Ovary (tissue), 9 donors: ENCODE data around the gene IGF1R. TPM values are rescaled to one million over a fixed set of nuclear protein-coding genes. Genes with fewer than 3 reads are reported as not detected.
A peak's percentile ranks its signal among the peaks of the same experiment; 100 is the strongest.

Experiments used
- DNase-seq, 5 donors: peaks; one replicate each; pipeline ENCODE4 v3.0.0-alpha.2; 2019 to 2020
- H3K27ac ChIP-seq, 2 donors: fragments of 200-600 bp; one replicate each; pipeline versions ENCODE4 v1.5.1 to v1.8.0; 2019 to 2022
- H3K27me3 ChIP-seq: fragments of 200-600 bp; one replicate; pipeline ENCODE4 v1.8.0; 2022
- H3K36me3 ChIP-seq: fragments of 200-600 bp; sonication (generic); one replicate; pipeline ENCODE4 v1.5.1; 2019
- H3K4me1 ChIP-seq: one replicate; pipeline ENCODE4 v1.8.1; 2013; ENCODE audit warnings: mild to moderate bottlenecking, moderate library complexity; ENCODE audit not compliant: insufficient read depth
- H3K4me3 ChIP-seq: fragments of 200-600 bp; sonication (generic); one replicate; pipeline ENCODE4 v1.5.1; 2017
- H3K9me3 ChIP-seq, 2 donors: fragments of 200-600 bp in 1 of 2; sonication (generic) in 1 of 2; one replicate each; pipeline versions ENCODE4 v1.5.1 to v1.8.1; 2013 to 2019; ENCODE audit warnings: mild to moderate bottlenecking in 1 of 2, moderate library complexity in 1 of 2
- CTCF ChIP-seq, 3 donors: fragments of 450-650 bp in 2 of 3; fragments of 200-600 bp in 1 of 3; IDR thresholded peaks; one replicate each; pipeline versions ENCODE4 v1.5.1 to v1.8.0; 2016 to 2022; ENCODE audit warnings: antibody characterized with exemption in 3 of 3, mild to moderate bottlenecking in 1 of 3
- EP300 ChIP-seq: sonication (generic); formaldehyde crosslinking; IDR thresholded peaks from one replicate; pipeline ENCODE4 v1.6.1; 2017; ENCODE audit warnings: antibody characterized with exemption
- POLR2A ChIP-seq: fragments of 450-650 bp; IDR thresholded peaks from one replicate; pipeline ENCODE4 v1.6.1; 2017; ENCODE audit warnings: antibody characterized with exemption, mild to moderate bottlenecking, moderate library complexity
- WGBS, 3 donors: extraction: QIAGEN DNeasy Blood & Tissue Kit in 1 of 3; methylation state at CpG; one replicate each; pipeline versions ENCODE4 v1.1.5 to v1.1.7; 2013 to 2017; 5-methylcytosine and 5-hydroxymethylcytosine counted together
- intact Hi-C, 4 donors: fragments of 100-400 bp; cut with DNase I; formaldehyde crosslinking; loops; one replicate each; pipeline versions ENCODE4 v1.11.0 to v1.15.1; 2022 to 2023
- polyA plus RNA-seq, 2 donors: library from polyadenylated mRNA; stranded (reverse); fragments of 200-250 nt in 1 of 2; fragments of 350-450 nt in 1 of 2; fragmentation: Illumina TruSeq in 1 of 2; extraction: RNeasy Lipid Tissue Mini Kit (QIAGEN cat#74804) in 1 of 2; gene quantifications; one replicate each; pipeline ENCODE4 v1.2.3, GENCODE V29; 2013 to 2014
- total RNA-seq, 7 donors: library from RNA; depleted of rRNA in 2 of 7; stranded (reverse); fragments of >200 nt in 2 of 7; fragmentation: NEBNext Ultra II Directional in 3 of 7; extraction: Animal tissue kit (Norgen Biotek cat#: 25700) in 3 of 7; gene quantifications; one replicate each; pipeline versions ENCODE4 v1.1.0 to v1.2.4, GENCODE V29; 2016 to 2023
- donor health status: DM: no; HTN: no; CAD: no; lungs with moderate emphysema.
- donor health status: DM: no; HTN: no; CAD: no.
- donor health status: Bipolar disorder and iron deficiency.
- donor health status: DM: yes; HTN: yes; CAD: no.
- donor health status: DM: no; HTN: no; CAD: no.
- donor health status: DM: yes; HTN: yes; CAD: no.

The IGF1R gene
- total and polyA plus RNA-seq, 9 donors, result 15.4 to 88.7 (median 68.9) TPM

GRCh38 chr15:98875309-98875708, 227.0 kb downstream of the IGF1R start:
- 4 to 14% (median 8%) methylated on average over 3 of the region's 3 CpGs for WGBS, 3 donors
- Histone ChIP-seq H3K4me1 (peaks cover 23% of the 10 kb centered on the region), H3K27ac (peak overlapping the region in 1 of 2 donors; percentile 64), H3K27me3 (no peaks in the 10 kb centered on the region), H3K36me3 (no peaks in the 10 kb centered on the region), H3K9me3 (no peaks in the 10 kb centered on the region), H3K4me3 (no peak overlapping the region)
- intact Hi-C loops, result loop anchor here in 1 of 4 donors (5.0 kb wide), 1 partner anchor 433 kb away; no protein-coding TSS in a partner anchor
- TF ChIP-seq POLR2A (no peak), EP300 (no peak), CTCF (IDR thresholded peaks at IDR 0.05) (no peak)
- no peak for DNase-seq

DNA sequence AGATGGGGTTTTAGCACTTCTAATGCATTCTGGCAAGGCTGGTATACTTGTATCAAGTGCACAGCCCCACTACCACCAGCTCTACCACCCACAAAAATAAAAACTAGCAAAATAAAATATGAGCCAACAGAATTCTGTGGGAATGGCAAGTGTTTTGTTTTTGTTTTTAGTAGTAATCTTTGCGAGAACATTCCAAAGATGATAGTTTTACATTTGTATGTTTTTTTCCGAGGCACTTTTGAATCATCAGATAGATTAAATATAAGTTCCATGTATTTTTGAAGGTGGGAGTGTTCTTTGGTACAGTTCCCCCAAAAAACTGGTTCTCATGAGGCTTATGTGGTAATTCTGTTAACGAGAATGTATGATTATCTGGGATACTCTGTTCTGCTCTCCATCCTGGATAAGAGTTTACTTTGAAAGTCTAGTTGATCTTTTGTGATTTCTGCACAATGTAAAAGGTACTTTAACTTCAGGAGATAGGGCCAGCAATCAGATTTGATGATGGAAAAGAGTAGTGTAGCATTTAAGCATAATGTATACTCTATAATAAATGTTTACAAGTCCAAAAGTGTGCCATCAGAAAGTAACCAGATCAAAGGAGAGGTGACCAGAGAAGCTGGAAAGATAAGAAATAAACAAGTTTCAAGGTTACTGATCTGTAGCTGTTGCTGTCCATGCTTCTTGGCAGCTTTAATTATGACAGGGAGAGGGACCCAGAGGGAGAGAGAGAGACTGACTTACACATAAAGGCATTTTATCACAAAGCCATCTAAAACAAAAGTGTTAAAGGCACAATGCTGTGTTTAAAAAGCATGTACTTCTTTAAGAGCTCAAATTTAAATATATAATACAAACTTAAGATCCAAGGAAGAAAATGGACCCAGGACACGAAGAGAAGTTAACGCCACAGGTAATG, 228.4 kb downstream of the IGF1R start:
- Histone ChIP-seq H3K4me3 (no peak overlapping the region), H3K4me1 (peaks cover 23% of the 10 kb centered on the region), H3K36me3 (no peaks in the 10 kb centered on the region), H3K9me3 (no peaks in the 10 kb centered on the region), H3K27ac (peak overlapping the region; percentile 6 to 64), H3K27me3 (no peaks in the 10 kb centered on the region)
- DNase-seq, result no peak
- TF ChIP-seq CTCF (IDR thresholded peaks at IDR 0.05), result no peak
- no peak for TF ChIP-seq POLR2A
- no peak for TF ChIP-seq EP300
- 41 to 51% (median 43%) methylated on average over 5 of the region's 5 CpGs for WGBS, 3 donors
- intact Hi-C loops, result loop anchor here in 1 of 4 donors (5.0 kb wide), 1 partner anchor 434 kb away; no protein-coding TSS in a partner anchor

DNA sequence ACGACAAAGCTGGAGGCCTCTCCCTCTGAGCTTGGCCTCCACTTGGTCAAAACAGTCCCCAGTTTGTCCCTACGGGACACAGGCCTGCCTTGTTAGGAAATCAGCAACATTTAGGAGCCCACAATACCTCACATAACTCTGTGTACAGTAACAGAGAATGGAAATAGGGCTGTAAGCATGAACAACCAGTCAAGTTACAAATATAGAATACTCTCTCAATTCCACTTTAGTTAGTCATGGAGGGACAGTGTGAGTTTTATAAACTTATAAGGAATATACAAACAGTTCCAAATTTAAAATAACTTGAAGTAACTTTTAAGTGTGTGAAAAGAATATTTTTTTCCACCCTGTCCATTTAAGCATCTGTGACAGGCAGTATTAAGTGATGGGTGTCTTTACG, 229.8 kb downstream of the IGF1R start:
- WGBS, 3 donors, result 77% methylated on average over 3 of the region's 3 CpGs
- peaks cover 23% of the 10 kb centered on the region for H3K4me1 ChIP-seq
- H3K27ac ChIP-seq, result peak overlapping the region in 1 of 2 donors; percentile 31
- no peaks in the 10 kb centered on the region for H3K27me3 ChIP-seq
- TF ChIP-seq CTCF (IDR thresholded peaks at IDR 0.05) (no peak), POLR2A (no peak), EP300 (no peak)
- no peak for DNase-seq
- H3K9me3 ChIP-seq, result no peaks in the 10 kb centered on the region
- no peak overlapping the region for H3K4me3 ChIP-seq
- no peaks in the 10 kb centered on the region for H3K36me3 ChIP-seq
- intact Hi-C loops, result loop anchor here in 1 of 4 donors (5.0 kb wide), 1 partner anchor 436 kb away; no protein-coding TSS in a partner anchor

DNA sequence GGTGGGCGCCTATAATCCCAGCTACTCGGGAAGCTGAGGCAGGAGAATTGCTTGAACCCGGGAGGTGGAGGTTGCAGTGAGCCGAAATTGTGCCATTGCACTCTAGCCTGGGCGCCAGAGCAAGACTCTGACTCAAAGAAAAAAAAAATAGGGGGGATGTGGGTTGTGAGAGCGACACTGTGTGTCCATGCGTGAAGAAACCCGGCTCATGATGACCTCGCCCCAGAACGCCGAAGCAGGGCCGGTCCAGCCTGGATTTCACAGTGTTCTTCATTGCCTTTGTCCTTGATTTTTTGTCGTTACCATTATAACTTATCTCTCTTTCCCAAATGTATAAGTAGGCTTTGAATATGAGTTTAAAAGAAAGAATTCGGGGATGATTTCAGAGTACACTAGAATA, 230.5 kb downstream of the IGF1R start:
- H3K9me3 ChIP-seq, result no peaks in the 10 kb centered on the region
- peak overlapping the region in 1 of 2 donors; percentile 38 for H3K27ac ChIP-seq
- no peaks in the 10 kb centered on the region for H3K27me3 ChIP-seq
- no peak overlapping the region for H3K4me3 ChIP-seq
- intact Hi-C loops, result loop anchor here in 1 of 4 donors (5.0 kb wide), 1 partner anchor 437 kb away; no protein-coding TSS in a partner anchor
- WGBS, 3 donors, result 58 to 70% (median 60%) methylated on average over 14 of the region's 14 CpGs
- no peaks in the 10 kb centered on the region for H3K36me3 ChIP-seq
- no peak for DNase-seq
- peaks cover 19% of the 10 kb centered on the region for H3K4me1 ChIP-seq
- TF ChIP-seq EP300, result no peak
- TF ChIP-seq POLR2A, result no peak
- no peak for TF ChIP-seq CTCF (IDR thresholded peaks at IDR 0.05)
